Brain microvascular endothelial cell (primary cell): ENCODE results near the gene CDH13.

ENCODE experiments used
- DNase-seq: peaks from one replicate; pipeline ENCODE4 v3.0.0-alpha.2; 2020
- H3K27ac ChIP-seq: fragments of 250-450 bp; sonication (Bioruptor Pico); 2 replicates; pipeline ENCODE4 v1.5.1; 2020; ENCODE audit warnings: mild to moderate bottlenecking, moderate library complexity
- H3K27me3 ChIP-seq: fragments of 250-450 bp; sonication (Bioruptor Pico); replicated peaks from 2 replicates; pipeline ENCODE4 v1.5.1; 2020; ENCODE audit warnings: mild to moderate bottlenecking
- H3K36me3 ChIP-seq: fragments of 250-450 bp; sonication (Bioruptor Pico); replicated peaks from 2 replicates; pipeline ENCODE4 v1.5.1; 2020; ENCODE audit warnings: mild to moderate bottlenecking
- H3K4me3 ChIP-seq: 2 replicates; pipeline ENCODE4 v1.5.1; 2011; ENCODE audit warnings: low read depth, mild to moderate bottlenecking, control low read depth, low read length, moderate library complexity
- in situ Hi-C: cut with HindIII; loops from 2 replicates; pipeline ENCODE4 v1.10.0; 2017; ENCODE audit warnings: low sequenced_read_pairs, low pct_ligation_motif_present
- TF ChIP-seq, protein P1 (sequence below): IDR thresholded peaks from 2 replicates; pipeline ENCODE4 v1.5.1; 2011; ENCODE audit warnings: low read depth, mild to moderate bottlenecking, moderate library complexity, low read length, control low read depth, inconsistent platforms; ENCODE audit errors: missing control alignments

CDH13 gene

DNA sequence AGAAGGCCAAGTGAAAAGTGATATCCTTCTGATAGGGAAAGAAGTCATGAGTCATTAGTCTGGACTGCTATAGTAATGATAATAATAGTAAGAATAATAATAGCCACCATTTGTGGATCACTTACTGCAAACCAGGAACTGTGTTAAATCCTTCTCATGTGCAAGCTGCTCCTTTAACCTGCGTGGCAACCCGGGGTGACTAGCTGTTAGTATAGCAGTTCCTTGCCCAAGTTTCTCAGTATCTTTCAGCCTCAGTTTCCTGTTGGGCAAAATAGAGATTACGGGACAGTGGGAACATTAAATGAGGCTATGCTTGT lies 129.5 kb downstream of the CDH13 start:
- Histone ChIP-seq H3K27me3 (no peaks in the 10 kb centered on the region), H3K4me3 (no peak overlapping the region), H3K27ac (peak overlapping the region; percentile 55), H3K36me3 (no peaks in the 10 kb centered on the region)
- peak; percentile 63 for DNase-seq
- in situ Hi-C loops = no loop called here
- TF ChIP-seq, protein P1, sequence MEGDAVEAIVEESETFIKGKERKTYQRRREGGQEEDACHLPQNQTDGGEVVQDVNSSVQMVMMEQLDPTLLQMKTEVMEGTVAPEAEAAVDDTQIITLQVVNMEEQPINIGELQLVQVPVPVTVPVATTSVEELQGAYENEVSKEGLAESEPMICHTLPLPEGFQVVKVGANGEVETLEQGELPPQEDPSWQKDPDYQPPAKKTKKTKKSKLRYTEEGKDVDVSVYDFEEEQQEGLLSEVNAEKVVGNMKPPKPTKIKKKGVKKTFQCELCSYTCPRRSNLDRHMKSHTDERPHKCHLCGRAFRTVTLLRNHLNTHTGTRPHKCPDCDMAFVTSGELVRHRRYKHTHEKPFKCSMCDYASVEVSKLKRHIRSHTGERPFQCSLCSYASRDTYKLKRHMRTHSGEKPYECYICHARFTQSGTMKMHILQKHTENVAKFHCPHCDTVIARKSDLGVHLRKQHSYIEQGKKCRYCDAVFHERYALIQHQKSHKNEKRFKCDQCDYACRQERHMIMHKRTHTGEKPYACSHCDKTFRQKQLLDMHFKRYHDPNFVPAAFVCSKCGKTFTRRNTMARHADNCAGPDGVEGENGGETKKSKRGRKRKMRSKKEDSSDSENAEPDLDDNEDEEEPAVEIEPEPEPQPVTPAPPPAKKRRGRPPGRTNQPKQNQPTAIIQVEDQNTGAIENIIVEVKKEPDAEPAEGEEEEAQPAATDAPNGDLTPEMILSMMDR = no peak

DNA sequence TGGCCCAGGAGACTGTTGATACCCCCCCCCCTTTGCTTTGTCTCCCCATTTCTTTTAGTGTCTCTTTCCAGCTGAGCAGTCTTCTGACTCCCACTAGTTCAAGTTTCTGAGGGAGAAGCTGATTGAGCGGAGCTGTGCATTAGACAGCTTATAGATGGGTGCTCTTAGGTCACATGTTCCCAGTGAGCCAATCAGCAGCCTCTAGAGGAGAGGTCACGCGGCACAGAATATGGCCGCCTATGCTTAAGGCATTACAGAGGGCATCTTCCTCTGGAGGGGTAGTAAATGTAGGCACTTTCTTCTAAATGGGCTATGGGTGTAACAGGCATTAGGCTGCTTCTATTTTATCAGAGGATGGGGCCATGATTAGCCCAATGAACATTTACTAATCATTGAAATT lies 131.6 kb downstream of the CDH13 start:
- Histone ChIP-seq H3K27me3 (no peaks in the 10 kb centered on the region), H3K36me3 (no peaks in the 10 kb centered on the region), H3K27ac (no peak overlapping the region), H3K4me3 (no peak overlapping the region)
- TF ChIP-seq, protein P1 = no peak
- in situ Hi-C loops = no loop called here
- DNase-seq = no peak

DNA sequence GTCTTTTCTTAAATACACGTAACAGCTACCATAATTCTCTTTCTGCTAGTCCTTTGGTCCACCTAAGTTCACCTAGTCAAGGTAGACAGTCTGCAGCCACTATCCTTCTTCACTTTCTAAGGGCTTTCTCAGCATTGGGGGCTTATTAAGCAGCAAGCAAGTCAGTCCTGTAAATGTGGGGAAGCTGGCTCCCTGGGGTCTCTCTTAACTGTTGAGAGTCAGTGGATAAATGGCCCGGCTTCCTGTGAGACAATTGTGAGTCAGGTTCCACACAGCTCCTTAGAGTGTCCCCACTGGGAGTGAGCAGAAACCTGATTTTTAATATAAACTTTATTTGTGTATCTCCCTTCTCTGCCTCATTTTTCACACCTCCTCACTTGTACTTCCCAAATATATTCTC lies 132.1 kb downstream of the CDH13 start:
- no peak for DNase-seq
- H3K27ac ChIP-seq = no peak overlapping the region
- TF ChIP-seq, protein P1 = no peak
- in situ Hi-C loops = no loop called here
- H3K27me3 ChIP-seq = no peaks in the 10 kb centered on the region
- H3K36me3 ChIP-seq = no peaks in the 10 kb centered on the region
- H3K4me3 ChIP-seq = no peak overlapping the region

DNA sequence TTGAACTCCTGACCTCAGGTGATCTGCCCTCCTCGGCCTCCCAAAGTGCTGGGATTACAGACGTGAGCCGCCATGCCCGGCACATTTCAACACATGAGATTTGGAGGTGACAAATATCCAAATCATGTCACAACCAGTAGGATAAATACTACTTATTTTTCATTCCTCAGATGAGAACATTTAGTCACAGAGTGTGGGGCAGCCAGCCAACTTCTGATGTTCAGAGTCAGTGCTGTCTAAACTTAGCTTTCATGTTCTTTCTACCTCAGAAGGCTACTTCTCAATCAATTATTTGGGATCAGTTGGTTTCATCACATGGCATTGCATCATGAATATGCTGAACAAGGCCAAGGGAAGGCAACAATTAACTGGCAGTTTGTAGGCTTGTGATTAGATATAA lies 134.5 kb downstream of the CDH13 start:
- in situ Hi-C loops = no loop called here
- no peaks in the 10 kb centered on the region for H3K27me3 ChIP-seq

DNA sequence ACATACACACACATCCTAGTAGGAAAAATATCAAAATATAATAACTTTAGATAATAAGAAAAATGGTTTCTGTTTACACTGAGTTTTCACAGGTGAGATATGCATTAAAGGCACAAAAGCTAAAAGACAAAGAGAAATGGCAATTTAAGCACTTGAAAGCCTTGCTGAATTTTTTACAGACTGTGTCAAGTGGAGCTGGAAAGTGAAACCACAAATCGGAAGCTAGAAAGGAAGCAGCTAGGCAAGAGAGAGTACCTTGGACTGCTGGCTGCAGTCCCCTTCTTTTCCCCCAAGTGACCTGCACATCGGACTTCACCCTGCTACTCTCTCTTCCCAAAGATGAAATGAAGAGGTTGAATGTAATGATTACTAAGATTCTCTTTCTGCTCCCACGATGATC lies 135.1 kb downstream of the CDH13 start:
- peak overlapping the region; percentile 53 for H3K27ac ChIP-seq
- in situ Hi-C loops = no loop called here

More for the DNA sequence above, 134.5 kb downstream of the CDH13 start:
- Histone ChIP-seq H3K4me3 (no peak overlapping the region), H3K36me3 (no peaks in the 10 kb centered on the region), H3K27ac (peak overlapping the region; percentile 53)
- TF ChIP-seq, protein P1 = no peak
- DNase-seq = peak; percentile 84

DNA sequence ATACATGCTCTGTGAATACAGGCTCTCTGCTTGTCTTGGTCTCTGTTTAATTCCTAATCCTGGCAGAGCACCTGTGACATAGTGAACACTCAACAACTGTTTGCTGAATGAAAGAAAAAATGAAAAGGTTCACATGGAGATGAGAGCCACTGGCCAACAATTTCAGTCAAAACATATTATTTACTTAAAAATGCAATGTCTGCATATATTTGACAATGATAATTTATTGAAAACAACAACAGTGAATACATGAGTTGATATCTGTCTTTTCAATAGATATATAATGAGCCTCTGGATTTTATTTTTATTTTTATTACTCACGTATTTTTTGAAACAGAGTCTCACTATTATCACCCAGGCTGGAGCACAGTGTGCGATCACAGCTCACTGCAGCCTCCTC lies 136.6 kb downstream of the CDH13 start:
- Histone ChIP-seq H3K27ac (no peak overlapping the region), H3K27me3 (no peaks in the 10 kb centered on the region), H3K4me3 (no peak overlapping the region), H3K36me3 (no peaks in the 10 kb centered on the region)
- DNase-seq = no peak
- TF ChIP-seq, protein P1 = no peak
- in situ Hi-C loops = no loop called here

More for the DNA sequence above, 135.1 kb downstream of the CDH13 start:
- Histone ChIP-seq H3K27me3 (no peaks in the 10 kb centered on the region), H3K36me3 (no peaks in the 10 kb centered on the region), H3K4me3 (no peak overlapping the region)
- TF ChIP-seq, protein P1 = no peak
- DNase-seq = no peak
